K562 (cell line): ENCODE measurements around the gene CHN1. TPM values are rescaled to one million over a fixed set of nuclear protein-coding genes. Genes with fewer than 3 reads are reported as not detected.

Experiments
- ATAC-seq: fragments of 200-7000 bp; cut with Tn5 transposase; 3 replicates; pipeline ENCODE4 v1.9.1; 2020; ENCODE audit warnings: moderate library complexity
- BruUV-seq: library from RNA; stranded (reverse); fragments of 400-500 nt; replicated peaks from 2 replicates; lab custom pipeline; 2021; lab: Mats Ljungman, UMichigan
- CTCF ChIA-PET: fragments of 300-600 bp; formaldehyde crosslinking; extraction: SDS; loops from one replicate; lab custom pipeline; 2021; ENCODE audit warnings: low intra/inter-chr PET ratio; lab: Yijun Ruan, JAX
- POLR2A ChIA-PET: fragments of 300-600, 350-650 bp; sonication (Branson Sonifier 250); formaldehyde crosslinking; extraction: SDS; loops from one replicate; lab custom pipeline; 2021; ENCODE audit warnings: antibody characterized with exemption, inconsistent platforms; lab: Yijun Ruan, JAX
- DNase-seq, 4 experiments: peaks; one replicate each; pipeline versions ENCODE4 v3.0.0 to v3.0.0-alpha.2; 2011 to 2018; ENCODE audit warnings: low spot score in 3 of 4, mixed read lengths in 3 of 4; ENCODE audit errors: extremely low read depth in 1 of 4
- FAIRE-seq: peaks from 2 replicates; lab custom pipeline; 2011; peaks lifted over from hg19 to GRCh38; lab: Jason Lieb, UNC
- H2AFZ ChIP-seq: 2 replicates; pipeline ENCODE4 v1.6.0; 2011; ENCODE audit warnings: low read depth, low read length, control low read depth, inconsistent platforms
- H3K27ac ChIP-seq: fragments of 200-600 bp; 3 replicates; pipeline ENCODE4 v1.8.0; 2011; ENCODE audit warnings: low read depth, mild to moderate bottlenecking, control low read depth, inconsistent platforms, low read length, moderate library complexity, mixed read lengths; ENCODE audit errors: extremely low read depth
- H3K27me3 ChIP-seq, 2 experiments: fragments of 300-600 bp in 1 of 2; 2 replicates in 1 of 2; 3 replicates in 1 of 2; pipeline versions ENCODE4 v1.6.0 to v1.8.0; 2011; ENCODE audit warnings: inconsistent platforms in 2 of 2, low read length in 2 of 2, mild to moderate bottlenecking in 1 of 2, mixed read lengths in 1 of 2, moderate library complexity in 1 of 2; ENCODE audit not compliant: control insufficient read depth in 2 of 2, insufficient read depth in 2 of 2
- H3K36me3 ChIP-seq: fragments of 300-600 bp; 3 replicates; pipeline ENCODE4 v1.8.0; 2011; ENCODE audit warnings: mild to moderate bottlenecking, low read length, inconsistent platforms; ENCODE audit not compliant: control insufficient read depth, insufficient read depth
- H3K4me1 ChIP-seq, 2 experiments: fragments of 200-600 bp in 1 of 2; replicated peaks in 1 of 2; 2 replicates in 1 of 2; 3 replicates in 1 of 2; pipeline versions ENCODE4 v1.5.1 to v1.8.0; 2011; ENCODE audit warnings: inconsistent platforms in 2 of 2, low read length in 2 of 2, mild to moderate bottlenecking in 1 of 2, mixed read lengths in 1 of 2, moderate library complexity in 1 of 2; ENCODE audit not compliant: control insufficient read depth in 2 of 2, insufficient read depth in 2 of 2
- H3K4me2 ChIP-seq: 2 replicates; pipeline ENCODE4 v1.6.1; 2011; ENCODE audit warnings: low read length, control low read depth, inconsistent platforms, mixed read lengths; ENCODE audit not compliant: insufficient read depth
- H3K4me3 ChIP-seq: fragments of 200-600 bp; sonication (generic), shearing (Covaris generic); 2 replicates; pipeline ENCODE4 v1.5.1; 2016; ENCODE audit warnings: control low read depth, inconsistent platforms
- H3K79me2 ChIP-seq: fragments of 200-600 bp; 3 replicates; pipeline ENCODE4 v1.8.0; 2011; ENCODE audit warnings: low read length, inconsistent platforms; ENCODE audit not compliant: control insufficient read depth, insufficient read depth
- H3K9ac ChIP-seq, 2 experiments: 2 replicates each; pipeline versions ENCODE4 v1.6.0 to v1.6.1; 2011; ENCODE audit warnings: low read depth in 2 of 2, low read length in 2 of 2, control low read depth in 1 of 2, inconsistent platforms in 1 of 2, mild to moderate bottlenecking in 1 of 2, mixed read lengths in 1 of 2; ENCODE audit not compliant: insufficient read depth in 1 of 2
- H3K9me1 ChIP-seq: one replicate; pipeline ENCODE4 v1.6.0; 2011; ENCODE audit warnings: inconsistent platforms, mild to moderate bottlenecking, low read length, moderate library complexity; ENCODE audit not compliant: control insufficient read depth, insufficient read depth
- H3K9me3 ChIP-seq: replicated peaks from 2 replicates; pipeline ENCODE4 v1.5.1; 2011; ENCODE audit warnings: low read depth, low read length, inconsistent platforms; ENCODE audit not compliant: control insufficient read depth, insufficient read depth
- H4K20me1 ChIP-seq: replicated peaks from 2 replicates; pipeline ENCODE4 v1.6.1; 2011; ENCODE audit warnings: low read length, inconsistent platforms, mixed read lengths; ENCODE audit not compliant: control insufficient read depth, insufficient read depth
- HNRNPH1 ChIP-seq: fragments of 200-400 bp; formaldehyde crosslinking; optimal IDR thresholded peaks from 2 replicates; pipeline ENCODE3; 2017; ENCODE audit warnings: low read depth, mild to moderate bottlenecking, low read length, moderate library complexity
- JUND ChIP-seq, 2 experiments: IDR thresholded peaks; 2 replicates in 1 of 2; 3 replicates in 1 of 2; pipeline ENCODE4 v1.6.1; 2011; ENCODE audit warnings: borderline replicate concordance in 2 of 2, low read depth in 2 of 2, low read length in 2 of 2, improper control_type of control experiment in 1 of 2, missing biosample characterization in 1 of 2, missing genetic modification characterization in 1 of 2, missing genetic modification reagents in 1 of 2
- RAD21 ChIP-seq, 2 experiments: fragments of 250-450 bp in 1 of 2; fragments of 450-650 bp in 1 of 2; sonication (Bioruptor Pico) in 1 of 2; formaldehyde crosslinking in 1 of 2; IDR thresholded peaks in 1 of 2; conservative IDR thresholded peaks in 1 of 2; 2 replicates each; pipeline versions ENCODE4 v1.4.0 to v1.8.0; 2020 to 2022; ENCODE audit warnings: mild to moderate bottlenecking in 2 of 2, moderate library complexity in 1 of 2
- RCOR1 ChIP-seq, 2 experiments: IDR thresholded peaks; 2 replicates each; pipeline ENCODE4 v1.6.1; 2012; ENCODE audit warnings: low read depth in 2 of 2, low read length in 2 of 2, borderline replicate concordance in 1 of 2, improper control_type of control experiment in 1 of 2
- SMC3 ChIP-seq: conservative IDR thresholded peaks from 2 replicates; pipeline ENCODE4 v1.6.1; 2011; ENCODE audit warnings: low read depth, low read length, improper control_type of control experiment; ENCODE audit not compliant: insufficient read depth
- TAF1 ChIP-seq: IDR thresholded peaks from 2 replicates; pipeline ENCODE4 v1.6.1; 2011; ENCODE audit warnings: mild to moderate bottlenecking, low read length, moderate library complexity; ENCODE audit not compliant: insufficient read depth, control insufficient read depth, severe bottlenecking; ENCODE audit errors: extremely low read depth
- ZC3H11A ChIP-seq: IDR thresholded peaks from 2 replicates; pipeline ENCODE4 v1.6.1; 2012; ENCODE audit warnings: low read depth, low read length, improper control_type of control experiment
- WGBS: fragments of 100-300 bp; shearing (Covaris generic); methylation state at CpG from one replicate; pipeline ENCODE4 v1.1.6; 2016; ENCODE audit warnings: low coverage, mixed read lengths; ENCODE audit not compliant: insufficient coverage; ENCODE audit errors: missing lambda C conversion rate; 5-methylcytosine and 5-hydroxymethylcytosine counted together
- in situ Hi-C: fragments of 300-500 bp; cut with MboI; formaldehyde crosslinking; loops from 4 replicates; pipeline ENCODE4 v1.15.0; 2018; ENCODE audit warnings: inconsistent platforms, mixed read lengths
- intact Hi-C: fragments of 100-400 bp; cut with micrococcal nuclease; formaldehyde crosslinking; loops from 2 replicates; pipeline ENCODE4 v1.14.2; 2022
- polyA plus RNA-seq, 8 experiments: library from polyadenylated mRNA; depleted of rRNA in 4 of 8; stranded (reverse) in 5 of 8; unstranded in 3 of 8; fragments of >200 nt; fragmentation: Nextera tagmentation in 2 of 8; fragmentation: Illumina TruSeq in 1 of 8; extraction: Ambion mirVana in 2 of 8; extraction: Trizol in 1 of 8; gene quantifications; 2 replicates each; pipeline versions ENCODE4 v1.2.1 to v1.2.3, GENCODE V29; 2011 to 2014; ENCODE audit warnings: inconsistent platforms in 1 of 8, missing spikeins in 1 of 8
- small RNA-seq: library from RNA; depleted of rRNA; stranded (forward); fragments of <200 nt; gene quantifications from one replicate; pipeline ENCODE3, GENCODE V24; 2014
- total RNA-seq, 7 experiments: library from RNA; depleted of rRNA in 6 of 7; stranded (reverse); fragments of >200 nt in 6 of 7; fragmentation: Illumina TruSeq in 2 of 7; extraction: Trizol in 2 of 7; gene quantifications; 2 replicates each; pipeline versions ENCODE4 v1.2.1 to v1.2.3, GENCODE V29; 2011 to 2021; ENCODE audit warnings: low replicate concordance in 1 of 7
- TF ChIP-seq, protein P1 (sequence below), 3 experiments: IDR thresholded peaks in 2 of 3; conservative IDR thresholded peaks in 1 of 3; 2 replicates each; pipeline ENCODE4 v1.5.1; 2011 to 2012; ENCODE audit warnings: low read length in 3 of 3, mild to moderate bottlenecking in 3 of 3, control low read depth in 2 of 3, improper control_type of control experiment in 1 of 3, inconsistent platforms in 1 of 3, low read depth in 1 of 3, mixed read lengths in 1 of 3, moderate library complexity in 1 of 3; ENCODE audit not compliant: insufficient read depth in 2 of 3

The CHN1 gene
- total and polyA plus RNA-seq, 9 of the 15 experiments (the other 6 are each of a cell fraction or from before 2014, with no cell fraction given), result 0.17 to 2.0 (median 0.87) TPM

- Histone ChIP-seq H3K4me1 (no peaks in the 10 kb centered on the region), H3K9me3 (no peaks in the 10 kb centered on the region), H3K9me1 (no peaks in the 10 kb centered on the region), H3K79me2 (no peaks in the 10 kb centered on the region), H4K20me1 (no peaks in the 10 kb centered on the region), H3K36me3 (no peaks in the 10 kb centered on the region), H3K4me2 (no peak overlapping the region), H3K27me3 (peaks cover 8 to 35% of the 10 kb centered on the region in 2 experiments), H3K27ac (no peak overlapping the region), H3K9ac (no peak overlapping the region), H2AFZ (no peak overlapping the region), H3K4me3 (no peak overlapping the region)
- 2% methylated on average over 4 of the region's 4 CpGs for WGBS
- peak; percentile 97 for ATAC-seq
- no TSS peak for BruUV-seq
- in situ Hi-C loops, result no loop called here
- intact Hi-C loops, result loop anchor here (2.0 to 5.0 kb wide), 2 partner anchors 236 to 1348 kb away; partner anchors contain the start of gene HOXD12
- peak; percentile 98 for FAIRE-seq
- DNase-seq, result peak; percentile 70 to 85 (median 78)
- ChIA-PET CTCF (interaction anchor here (1.5 kb wide), 1 partner anchor 237 kb away, joined by 11 read pairs; no protein-coding TSS in a partner anchor), POLR2A (interaction anchor here (0.7 to 1.0 kb wide), 3 partner anchors 16 to 253 kb away, joined by 3 to 4 read pairs (median 3); partner anchors contain the start of gene CHRNA1)
- TF ChIP-seq JUND (IDR thresholded peaks at IDR 0.05; ENCODE audit: borderline replicate concordance, low read depth, low read length), result peak; percentile 30; the same call in 1 of the 2 replicates
- TF ChIP-seq JUND (tag; IDR thresholded peaks at IDR 0.05; ENCODE audit: borderline replicate concordance, low read depth, low read length), result no peak
- TF ChIP-seq HNRNPH1, result no peak
- TF ChIP-seq ZC3H11A, result 0 out of 2 replicates have a peak, but pooled peaks have one; percentile 38
- no peak for TF ChIP-seq TAF1
- peak; percentile 46 to 72 for TF ChIP-seq RAD21 (CRISPR knock-in tag; conservative IDR thresholded peaks at IDR 0.05 in 1 of 2, IDR thresholded peaks at IDR 0.05 in 1 of 2)
- TF ChIP-seq RCOR1 (IDR thresholded peaks at IDR 0.05; ENCODE audit: borderline replicate concordance in 1 of 2, low read depth in 2 of 2, low read length in 2 of 2), result peak in 1 of 2 experiments; percentile 20; a peak in 1 of 4 replicates
- peak; percentile 43; the same call in 1 of the 2 replicates for TF ChIP-seq SMC3
- TF ChIP-seq, protein P1, sequence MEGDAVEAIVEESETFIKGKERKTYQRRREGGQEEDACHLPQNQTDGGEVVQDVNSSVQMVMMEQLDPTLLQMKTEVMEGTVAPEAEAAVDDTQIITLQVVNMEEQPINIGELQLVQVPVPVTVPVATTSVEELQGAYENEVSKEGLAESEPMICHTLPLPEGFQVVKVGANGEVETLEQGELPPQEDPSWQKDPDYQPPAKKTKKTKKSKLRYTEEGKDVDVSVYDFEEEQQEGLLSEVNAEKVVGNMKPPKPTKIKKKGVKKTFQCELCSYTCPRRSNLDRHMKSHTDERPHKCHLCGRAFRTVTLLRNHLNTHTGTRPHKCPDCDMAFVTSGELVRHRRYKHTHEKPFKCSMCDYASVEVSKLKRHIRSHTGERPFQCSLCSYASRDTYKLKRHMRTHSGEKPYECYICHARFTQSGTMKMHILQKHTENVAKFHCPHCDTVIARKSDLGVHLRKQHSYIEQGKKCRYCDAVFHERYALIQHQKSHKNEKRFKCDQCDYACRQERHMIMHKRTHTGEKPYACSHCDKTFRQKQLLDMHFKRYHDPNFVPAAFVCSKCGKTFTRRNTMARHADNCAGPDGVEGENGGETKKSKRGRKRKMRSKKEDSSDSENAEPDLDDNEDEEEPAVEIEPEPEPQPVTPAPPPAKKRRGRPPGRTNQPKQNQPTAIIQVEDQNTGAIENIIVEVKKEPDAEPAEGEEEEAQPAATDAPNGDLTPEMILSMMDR (IDR thresholded peaks at IDR 0.05 in 2 of 3, conservative IDR thresholded peaks at IDR 0.05 in 1 of 3; ENCODE audit: insufficient read depth in 2 of 3, low read depth in 1 of 3, low read length in 3 of 3), result peak; percentile 82 to 86 (median 83)
Measured at GRCh38 chr2:174748948-174749347, 256.2 kb downstream of the CHN1 start.

Small RNA genes lying within 50 kb of the gene (small RNA-seq; reads per million reads assigned to genes)
- gene RNU6-1290P (not detected), gene RNU6-763P (not detected)

Other genes starting within 250 kb of the CHN1 start
- not detected in 2 replicates for gene CHRNA1, start 240.9 kb downstream of the CHN1 start, total RNA-seq (2014; rRNA removed)
- gene CHRNA1, start 240.9 kb downstream of the CHN1 start, total RNA-seq (2014; rRNA removed; fragmentation: Illumina TruSeq; extraction: Trizol), result not detected in 2 replicates
- not detected in 2 replicates for gene CHRNA1, start 240.9 kb downstream of the CHN1 start, total RNA-seq (2015; rRNA removed; fragmentation: Illumina TruSeq; extraction: Trizol)
- not detected in 2 replicates for gene CHRNA1, start 240.9 kb downstream of the CHN1 start, total RNA-seq (2021)
- not detected in 2 replicates for gene CHRNA1, start 240.9 kb downstream of the CHN1 start, polyA plus RNA-seq (2011; rRNA removed)
- gene CHRNA1, start 240.9 kb downstream of the CHN1 start, polyA plus RNA-seq (2014; fragmentation: Illumina TruSeq; extraction: Trizol), result not detected in 2 replicates
- not detected for gene CHRNA1, start 240.9 kb downstream of the CHN1 start, polyA plus RNA-seq (2014; fragmentation: Nextera tagmentation; extraction: Ambion mirVana)
- gene CHRNA1, start 240.9 kb downstream of the CHN1 start, polyA plus RNA-seq (2014; rRNA removed), result not detected in 2 replicates
- gene ATF2, start 162.8 kb upstream of the CHN1 start, total RNA-seq (2014; rRNA removed), result 26.2 and 28.0 TPM in 2 replicates
- 60.5 and 65.4 TPM in 2 replicates for gene ATF2, start 162.8 kb upstream of the CHN1 start, total RNA-seq (2014; rRNA removed; fragmentation: Illumina TruSeq; extraction: Trizol)
- 65.6 and 71.6 TPM in 2 replicates for gene ATF2, start 162.8 kb upstream of the CHN1 start, total RNA-seq (2015; rRNA removed; fragmentation: Illumina TruSeq; extraction: Trizol)
- gene ATF2, start 162.8 kb upstream of the CHN1 start, total RNA-seq (2021), result 45.9 and 52.9 TPM in 2 replicates
- gene ATF2, start 162.8 kb upstream of the CHN1 start, polyA plus RNA-seq (2011; rRNA removed), result 111 and 113 TPM in 2 replicates
- gene ATF2, start 162.8 kb upstream of the CHN1 start, polyA plus RNA-seq (2014; fragmentation: Illumina TruSeq; extraction: Trizol), result 47.0 and 59.0 TPM in 2 replicates
- gene ATF2, start 162.8 kb upstream of the CHN1 start, polyA plus RNA-seq (2014; fragmentation: Nextera tagmentation; extraction: Ambion mirVana), result 10 to 100 TPM; 24.2 to 33.3 TPM
- gene ATF2, start 162.8 kb upstream of the CHN1 start, polyA plus RNA-seq (2014; rRNA removed), result 30.6 and 32.2 TPM in 2 replicates
- gene ATP5MC3, start 176.3 kb upstream of the CHN1 start, total RNA-seq (2014; rRNA removed), result 423 and 490 TPM in 2 replicates
- gene ATP5MC3, start 176.3 kb upstream of the CHN1 start, total RNA-seq (2014; rRNA removed; fragmentation: Illumina TruSeq; extraction: Trizol), result 861 and 911 TPM in 2 replicates
- gene ATP5MC3, start 176.3 kb upstream of the CHN1 start, total RNA-seq (2015; rRNA removed; fragmentation: Illumina TruSeq; extraction: Trizol), result 903 and 937 TPM in 2 replicates
- 1,012 and 1,047 TPM in 2 replicates for gene ATP5MC3, start 176.3 kb upstream of the CHN1 start, total RNA-seq (2021)
- gene ATP5MC3, start 176.3 kb upstream of the CHN1 start, polyA plus RNA-seq (2011; rRNA removed), result 1,955 and 2,565 TPM in 2 replicates
- gene ATP5MC3, start 176.3 kb upstream of the CHN1 start, polyA plus RNA-seq (2014; fragmentation: Illumina TruSeq; extraction: Trizol), result 739 and 828 TPM in 2 replicates
- 1,000 to 10,000 TPM; 1,166 to 1,324 TPM for gene ATP5MC3, start 176.3 kb upstream of the CHN1 start, polyA plus RNA-seq (2014; fragmentation: Nextera tagmentation; extraction: Ambion mirVana)
- 1,049 and 1,136 TPM in 2 replicates for gene ATP5MC3, start 176.3 kb upstream of the CHN1 start, polyA plus RNA-seq (2014; rRNA removed)